Karpas-422 (cell line): ENCODE data around the gene HSD17B10. TPM values are rescaled to one million over a fixed set of nuclear protein-coding genes. Genes with fewer than 3 reads are reported as not detected.

Experiments used
- DNase-seq: peaks from one replicate; pipeline ENCODE4 v3.0.0-alpha.2; 2015
- H2AFZ ChIP-seq: fragments of 200-600 bp; sonication (generic); 2 replicates; pipeline ENCODE4 v1.6.1; 2014; ENCODE audit warnings: antibody characterized with exemption, low read length, mixed read lengths
- H3K27ac ChIP-seq: fragments of 200-600 bp; sonication (generic); 2 replicates; pipeline ENCODE4 v1.5.1; 2014; ENCODE audit warnings: mild to moderate bottlenecking, low read length, moderate library complexity
- H3K27me3 ChIP-seq: fragments of 200-600 bp; sonication (generic); 2 replicates; pipeline ENCODE4 v1.6.1; 2014; ENCODE audit warnings: low read length, mixed read lengths
- H3K36me3 ChIP-seq: fragments of 200-600 bp; sonication (generic); 2 replicates; pipeline ENCODE4 v1.6.1; 2014; ENCODE audit warnings: low read length, mixed read lengths; ENCODE audit not compliant: insufficient read depth
- H3K4me1 ChIP-seq: fragments of 200-600 bp; sonication (generic); 2 replicates; pipeline ENCODE4 v1.6.1; 2014; ENCODE audit warnings: mild to moderate bottlenecking, low read length, mixed read lengths
- H3K4me2 ChIP-seq: fragments of 200-600 bp; sonication (generic); 2 replicates; pipeline ENCODE4 v1.6.1; 2014; ENCODE audit warnings: low read length, low read depth, mild to moderate bottlenecking; ENCODE audit not compliant: poor library complexity, severe bottlenecking
- H3K4me3 ChIP-seq: fragments of 200-600 bp; sonication (generic); 2 replicates; pipeline ENCODE4 v1.5.1; 2014; ENCODE audit warnings: mild to moderate bottlenecking, antibody characterized with exemption, low read length, mixed read lengths
- H3K79me2 ChIP-seq: fragments of 200-600 bp; sonication (generic); 2 replicates; pipeline ENCODE4 v1.6.1; 2014; ENCODE audit warnings: mild to moderate bottlenecking, low read length, mixed read lengths
- H3K9ac ChIP-seq: fragments of 200-600 bp; sonication (generic); 2 replicates; pipeline ENCODE4 v1.6.0; 2014; ENCODE audit warnings: low read length
- H3K9me2 ChIP-seq: fragments of 200-600 bp; sonication (generic), shearing (Covaris generic); replicated peaks from 2 replicates; pipeline ENCODE4 v1.6.0; 2014; ENCODE audit warnings: mild to moderate bottlenecking, low read length, moderate library complexity; ENCODE audit not compliant: insufficient read depth
- H3K9me3 ChIP-seq: fragments of 300-700, 200-600 bp; sonication (generic); 2 replicates; pipeline ENCODE4 v1.6.1; 2014; ENCODE audit warnings: low read length, mixed read lengths
- H4K20me1 ChIP-seq: fragments of 200-600 bp; sonication (generic); 2 replicates; pipeline ENCODE4 v1.6.1; 2014; ENCODE audit warnings: mild to moderate bottlenecking, antibody characterized with exemption, low read length, low read depth; ENCODE audit not compliant: insufficient read depth
- small RNA-seq: library from RNA; depleted of rRNA; stranded (forward); fragments of <200 nt; gene quantifications from one replicate; pipeline ENCODE3, GENCODE V24; 2014
- total RNA-seq: library from RNA; depleted of rRNA; stranded (reverse); fragments of >200 nt; shearing (Covaris generic); gene quantifications from 2 replicates; pipeline ENCODE4 v1.2.3, GENCODE V29; 2014; ENCODE audit warnings: low replicate concordance; rRNA removed

Gene HSD17B10
- total RNA-seq, 1 experiment from 2014 or later, result 115 TPM

- H3K4me2 ChIP-seq, result no peak overlapping the region
- H2AFZ ChIP-seq, result no peak overlapping the region
- H3K27me3 ChIP-seq, result no peaks in the 10 kb centered on the region
- no peak for DNase-seq
- no peak overlapping the region for H3K9ac ChIP-seq
- H3K4me1 ChIP-seq, result no peaks in the 10 kb centered on the region
- H4K20me1 ChIP-seq, result no peaks in the 10 kb centered on the region
- no peaks in the 10 kb centered on the region for H3K9me2 ChIP-seq
- H3K9me3 ChIP-seq, result no peaks in the 10 kb centered on the region
- peaks cover 24% of the 10 kb centered on the region; the same call in 1 of the 2 replicates for H3K36me3 ChIP-seq
- no peak overlapping the region for H3K4me3 ChIP-seq
- no peak overlapping the region for H3K27ac ChIP-seq
- no peaks in the 10 kb centered on the region for H3K79me2 ChIP-seq
These were observed 36.0 kb downstream of the HSD17B10 start for GRCh38 chrX:53398216-53398615.

- Histone ChIP-seq H3K9ac (no peak overlapping the region), H3K79me2 (no peaks in the 10 kb centered on the region), H3K27me3 (no peaks in the 10 kb centered on the region), H3K4me3 (no peak overlapping the region), H4K20me1 (no peaks in the 10 kb centered on the region), H3K9me2 (no peaks in the 10 kb centered on the region), H2AFZ (no peak overlapping the region), H3K4me1 (no peaks in the 10 kb centered on the region), H3K27ac (no peak overlapping the region), H3K4me2 (no peak overlapping the region), H3K9me3 (no peaks in the 10 kb centered on the region), H3K36me3 (peaks cover 13% of the 10 kb centered on the region; the same call in 1 of the 2 replicates)
- no peak for DNase-seq
These were observed 38.4 kb downstream of the HSD17B10 start for GRCh38 chrX:53395605-53396298.

GRCh38 chrX:53383376-53384076 is 50.6 kb downstream of the HSD17B10 start:
- Histone ChIP-seq H3K9me2 (no peaks in the 10 kb centered on the region), H3K4me3 (no peak overlapping the region), H3K9ac (no peak overlapping the region), H3K4me1 (no peaks in the 10 kb centered on the region), H2AFZ (no peak overlapping the region), H4K20me1 (no peaks in the 10 kb centered on the region), H3K79me2 (no peaks in the 10 kb centered on the region), H3K9me3 (no peaks in the 10 kb centered on the region), H3K27me3 (no peaks in the 10 kb centered on the region), H3K36me3 (no peaks in the 10 kb centered on the region; the same call in 1 of the 2 replicates), H3K27ac (no peak overlapping the region), H3K4me2 (no peak overlapping the region)
- no peak for DNase-seq

Small RNA genes lying within 50 kb of the gene (small RNA-seq; reads per million reads assigned to genes)
- gene MIR6857 (not detected), gene VTRNA3-1P (not detected)

Other genes with a start within 250 kb of the HSD17B10 start
- gene KDM5C, start 209.2 kb downstream of the HSD17B10 start, total RNA-seq, result 52.9 and 104 TPM in 2 replicates
- 0.07 TPM in 1 of 2 replicates, not detected in the other for gene IQSEC2, start 152.8 kb downstream of the HSD17B10 start, total RNA-seq
- 15.7 and 25.0 TPM in 2 replicates for gene SMC1A, start 11.7 kb downstream of the HSD17B10 start, total RNA-seq
- gene RIBC1, start 11.5 kb downstream of the HSD17B10 start, total RNA-seq, result 0.40 and 0.89 TPM in 2 replicates